Adrenal gland (tissue), 19 donors: Measurements from ENCODE around the gene IGHMBP2. TPM values are rescaled to one million over a fixed set of nuclear protein-coding genes. Genes with fewer than 3 reads are reported as not detected.
A peak's percentile ranks its signal among the peaks of the same experiment; 100 is the strongest.
"Not testable (repeated sequence)": the region's sequence is repeated elsewhere in the genome, so short reads cannot be mapped to it uniquely, and the experiment has no call there.

ENCODE experiments used
- DNase-seq, 7 donors: peaks; one replicate each; pipeline ENCODE4 v3.0.0-alpha.2; 2019 to 2020
- H3K27ac ChIP-seq, 5 donors: fragments of 200-600 bp; sonication (generic) in 4 of 5; 1 replicate in 3 of 5; 2 replicates in 2 of 5; pipeline versions ENCODE4 v1.5.1 to v1.8.0; 2016 to 2020; ENCODE audit warnings: mild to moderate bottlenecking in 1 of 5
- H3K27me3 ChIP-seq: fragments of 200-600 bp; 2 replicates; pipeline ENCODE4 v1.8.0; 2021
- H3K36me3 ChIP-seq, 2 donors: fragments of 200-600 bp; replicated peaks in 1 of 2; 1 replicate in 1 of 2; 2 replicates in 1 of 2; pipeline versions ENCODE4 v1.5.1 to v1.8.0; 2018 to 2022
- H3K4me1 ChIP-seq, 2 donors: fragments of 200-600 bp; replicated peaks in 1 of 2; 1 replicate in 1 of 2; 2 replicates in 1 of 2; pipeline versions ENCODE4 v1.5.1 to v1.8.0; 2018 to 2021
- H3K4me3 ChIP-seq, 4 donors: fragments of 200-600 bp; sonication (generic) in 3 of 4; one replicate each; pipeline ENCODE4 v1.5.1; 2016 to 2018
- H3K9me3 ChIP-seq, 3 donors: fragments of 200-600 bp; sonication (generic) in 1 of 3; replicated peaks in 1 of 3; 1 replicate in 2 of 3; 2 replicates in 1 of 3; pipeline versions ENCODE4 v1.5.1 to v1.8.0; 2016 to 2021
- POLR2A ChIP-seq, 2 donors: fragments of 450-650 bp; IDR thresholded peaks; one replicate each; pipeline ENCODE4 v1.6.1; 2017; ENCODE audit warnings: antibody characterized with exemption in 2 of 2, mild to moderate bottlenecking in 2 of 2, moderate library complexity in 1 of 2
- WGBS, 4 donors: extraction: QIAGEN DNeasy Blood & Tissue Kit in 2 of 4; methylation state at CpG; one replicate each; pipeline versions ENCODE4 v1.1.5 to v1.1.7; 2013 to 2017; 5-methylcytosine and 5-hydroxymethylcytosine counted together
- intact Hi-C, 2 donors: fragments of 100-400 bp; cut with DNase I; formaldehyde crosslinking; loops; one replicate each; pipeline versions ENCODE4 v1.14.1 to v1.15.0; 2022 to 2023
- long read RNA-seq, 10 donors: library from polyadenylated mRNA in 3 of 10; unstranded in 2 of 10; stranded (forward) in 1 of 10; transcript quantifications; one replicate each; pipeline ENCODE4 v2.0.0 and lab custom pipeline, GENCODE V29; 2021 to 2026
- polyA plus RNA-seq, 3 donors: library from polyadenylated mRNA; stranded (reverse); fragments of 200-250 nt in 2 of 3; fragments of 350-450 nt in 1 of 3; fragmentation: Illumina TruSeq in 1 of 3; extraction: RNeasy Lipid Tissue Mini Kit (QIAGEN cat#74804) in 1 of 3; gene quantifications; one replicate each; pipeline ENCODE4 v1.2.3, GENCODE V29; 2013 to 2014
- total RNA-seq, 9 donors: library from RNA; depleted of rRNA in 4 of 9; stranded (reverse); fragments of >200 nt in 4 of 9; fragments of 120-200 nt in 1 of 9; fragmentation: NEBNext Ultra II Directional in 1 of 9; extraction: Animal tissue kit (Norgen Biotek cat#: 25700) in 1 of 9; gene quantifications; one replicate each; pipeline versions ENCODE4 v1.1.0 to v1.2.4, GENCODE V29; 2013 to 2023
- TF ChIP-seq, protein P1 (sequence below), 6 experiments: fragments of 450-650 bp in 4 of 6; fragments of 200-600 bp in 2 of 6; sonication (generic) in 1 of 6; IDR thresholded peaks; 1 replicate in 5 of 6; 2 replicates in 1 of 6; pipeline versions ENCODE4 v1.5.1 to v1.8.0; 2016 to 2021; ENCODE audit warnings: antibody characterized with exemption in 6 of 6, mild to moderate bottlenecking in 2 of 6, moderate library complexity in 1 of 6
- donor health status: healthy with polysubstance abuse.
- donor health status: Bipolar disorder and iron deficiency.
- donor health status: DM: yes; HTN: yes; CAD: no.
- donor health status: DM: no; HTN: no; CAD: no.
- donor health status: DM: no; HTN: no; CAD: no.
- donor health status: DM: yes; HTN: yes; CAD: no.

Gene IGHMBP2
- total RNA-seq (10 to 100 TPM in 7 of 9 donors, 1 to 10 TPM in 2; 7.9 to 21.0 (median 16.1) TPM), polyA plus RNA-seq (10 to 100 TPM in 2 of 3 donors, 1 to 10 TPM in 1; 8.7 to 40.6 (median 29.5) TPM)
- long read RNA-seq, donor 1: 0 reads
- long read RNA-seq, donor 2, partial matches to known transcripts: 0 of 1 reads
- long read RNA-seq, donor 2, other reads (novel, unspliced or antisense): 0 of 1 reads
- long read RNA-seq, donor 3: 0 reads
- long read RNA-seq, donor 4, partial matches to known transcripts: 6 of 8 reads
- long read RNA-seq, donor 4, other reads (novel, unspliced or antisense): 2 of 8 reads
- long read RNA-seq, donor 5, transcript IGHMBP2-201 (15 exons, 3,961 nt): major isoform, 20 of 36 reads
- long read RNA-seq, donor 5, partial matches to known transcripts: 9 of 36 reads
- long read RNA-seq, donor 5, other reads (novel, unspliced or antisense): 7 of 36 reads
- long read RNA-seq, donor 6, partial matches to known transcripts: 4 of 7 reads
- long read RNA-seq, donor 6, other reads (novel, unspliced or antisense): 2 of 7 reads
- long read RNA-seq, donor 7, partial matches to known transcripts: 0 of 1 reads
- long read RNA-seq, donor 7, other reads (novel, unspliced or antisense): 0 of 1 reads
- long read RNA-seq, donor 8, partial matches to known transcripts: 0 of 1 reads
- long read RNA-seq, donor 8, other reads (novel, unspliced or antisense): 0 of 1 reads
- long read RNA-seq, donor 9: 0 reads
- long read RNA-seq, donor 10: 0 reads

- peak within 1 kb of the TSS; percentile 73 to 99 (median 86) for H3K4me3 ChIP-seq
- H3K36me3 ChIP-seq: peaks cover 0 to 17% of the 10 kb centered on the region in 2 donors
- H3K27me3 ChIP-seq: no peaks in the 10 kb centered on the region
- TF ChIP-seq, protein P1, sequence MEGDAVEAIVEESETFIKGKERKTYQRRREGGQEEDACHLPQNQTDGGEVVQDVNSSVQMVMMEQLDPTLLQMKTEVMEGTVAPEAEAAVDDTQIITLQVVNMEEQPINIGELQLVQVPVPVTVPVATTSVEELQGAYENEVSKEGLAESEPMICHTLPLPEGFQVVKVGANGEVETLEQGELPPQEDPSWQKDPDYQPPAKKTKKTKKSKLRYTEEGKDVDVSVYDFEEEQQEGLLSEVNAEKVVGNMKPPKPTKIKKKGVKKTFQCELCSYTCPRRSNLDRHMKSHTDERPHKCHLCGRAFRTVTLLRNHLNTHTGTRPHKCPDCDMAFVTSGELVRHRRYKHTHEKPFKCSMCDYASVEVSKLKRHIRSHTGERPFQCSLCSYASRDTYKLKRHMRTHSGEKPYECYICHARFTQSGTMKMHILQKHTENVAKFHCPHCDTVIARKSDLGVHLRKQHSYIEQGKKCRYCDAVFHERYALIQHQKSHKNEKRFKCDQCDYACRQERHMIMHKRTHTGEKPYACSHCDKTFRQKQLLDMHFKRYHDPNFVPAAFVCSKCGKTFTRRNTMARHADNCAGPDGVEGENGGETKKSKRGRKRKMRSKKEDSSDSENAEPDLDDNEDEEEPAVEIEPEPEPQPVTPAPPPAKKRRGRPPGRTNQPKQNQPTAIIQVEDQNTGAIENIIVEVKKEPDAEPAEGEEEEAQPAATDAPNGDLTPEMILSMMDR (IDR thresholded peaks at IDR 0.05): no peak
- TF ChIP-seq POLR2A (IDR thresholded peaks at IDR 0.05): peak; percentile 60 to 62
- no peaks in the 10 kb centered on the region for H3K9me3 ChIP-seq
- WGBS, 4 donors: 0 to 1% (median 0%) methylated on average over 20 to 78 of the region's 78 CpGs
- peaks cover 0 to 26% of the 10 kb centered on the region in 2 donors for H3K4me1 ChIP-seq
- intact Hi-C loops: no loop called here
- DNase-seq: peak; percentile 81 to 90 (median 83)
- peak within 1 kb of the TSS in 4 of 5 donors; percentile 45 to 87 (median 76) for H3K27ac ChIP-seq
These were observed at the start of gene IGHMBP2, which contains the start of gene MRPL21 for GRCh38 chr11:68903288-68904247. Gene IGHMBP2 (plus strand): TSS chr11:68903891. CDS start chr11:68903953, 62 bp downstream. Gene MRPL21 (minus strand): TSS chr11:68903832. CDS start chr11:68903810, 22 bp downstream.

DNA sequence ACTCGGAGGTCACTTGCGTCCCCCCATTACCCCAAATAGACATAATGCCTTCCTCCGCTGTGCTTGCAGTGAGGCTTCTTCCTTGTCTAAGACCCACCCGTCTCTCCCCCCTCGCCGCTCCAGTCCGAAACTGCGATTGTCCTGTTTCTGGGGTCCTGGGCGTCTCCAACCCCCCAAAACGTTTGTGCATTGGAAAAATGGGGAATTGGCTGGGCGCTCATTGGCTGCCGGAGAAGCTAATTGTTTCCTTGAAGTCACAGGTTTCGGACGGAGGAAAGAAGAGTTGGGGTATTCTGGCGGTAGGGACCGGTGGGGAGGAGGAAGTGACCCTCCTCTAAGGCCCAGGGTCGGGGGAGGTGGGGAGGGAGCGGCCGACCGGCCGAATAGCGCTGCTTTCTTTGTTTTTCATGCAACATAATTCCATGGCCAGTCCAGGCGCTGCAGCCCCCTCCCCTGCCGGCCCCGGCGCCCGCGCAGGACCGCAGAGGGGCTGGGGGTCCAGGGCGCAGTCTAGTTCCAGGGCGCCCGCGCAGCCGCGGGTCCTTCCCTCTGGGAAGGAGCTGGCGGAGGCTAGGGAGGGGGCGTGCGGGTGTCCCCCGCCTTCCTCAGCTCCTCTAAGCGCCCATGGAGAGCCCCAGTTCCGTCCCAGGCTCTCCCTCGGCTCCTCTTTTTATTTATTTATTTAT is 49.3 kb upstream of the IGHMBP2 start:
- H3K36me3 ChIP-seq: no peaks in the 10 kb centered on the region
- H3K27me3 ChIP-seq: no peaks in the 10 kb centered on the region
- no peak overlapping the region for H3K27ac ChIP-seq
- intact Hi-C loops: no loop called here
- no peak for DNase-seq
- no peaks in the 10 kb centered on the region for H3K9me3 ChIP-seq
- 13 to 16% (median 14%) methylated on average over 35 to 42 of the region's 42 CpGs for WGBS, 4 donors
- peak overlapping the region in 1 of 4 donors; percentile 64 for H3K4me3 ChIP-seq
- TF ChIP-seq POLR2A (IDR thresholded peaks at IDR 0.05): no peak
- TF ChIP-seq, protein P1 (IDR thresholded peaks at IDR 0.05): no peak
- H3K4me1 ChIP-seq: peaks cover 5 to 21% of the 10 kb centered on the region in 2 donors

GRCh38 chr11:68855205-68855981 is 48.3 kb upstream of the IGHMBP2 start:
- intact Hi-C loops: no loop called here

DNA sequence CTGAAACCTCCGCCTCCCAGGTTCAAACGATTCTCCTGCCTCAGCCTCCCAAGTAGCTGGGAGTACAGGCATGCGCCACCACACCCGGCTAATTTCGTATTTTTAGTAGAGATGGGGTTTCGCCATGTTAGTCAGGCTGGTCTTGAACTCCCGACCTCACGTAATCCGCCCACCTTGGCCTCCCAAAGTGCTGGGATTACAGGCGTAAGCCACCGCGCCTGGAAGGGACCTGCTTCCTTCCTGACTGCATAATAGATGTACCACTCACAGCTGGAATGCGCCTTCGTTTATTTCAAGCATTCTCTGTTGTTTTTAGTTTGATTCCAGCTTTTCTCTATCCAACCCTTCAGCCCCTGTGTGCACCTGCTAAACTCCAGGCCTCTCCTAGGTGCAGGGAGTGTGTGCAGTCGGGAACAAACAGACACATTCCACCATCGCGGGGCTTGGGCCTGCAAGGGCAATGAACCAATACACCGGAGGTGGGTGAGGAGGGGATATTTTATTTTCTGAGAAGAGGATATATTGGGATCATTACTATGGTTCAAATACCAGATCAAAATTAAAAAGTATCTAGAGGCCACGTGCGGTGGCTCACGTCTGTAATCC is 47.2 kb upstream of the IGHMBP2 start:
- H3K36me3 ChIP-seq, H3K9me3 ChIP-seq, H3K27ac ChIP-seq, H3K4me3 ChIP-seq, intact Hi-C loops, DNase-seq, H3K27me3 ChIP-seq: not testable (repeated sequence)
- WGBS, 4 donors: 90 to 95% (median 91%) methylated on average over 21 of the region's 21 CpGs
- H3K4me1 ChIP-seq: peaks cover 5 to 21% of the 10 kb centered on the region in 2 donors

More at GRCh38 chr11:68855205-68855981, 48.3 kb upstream of the IGHMBP2 start:
- 10 to 51% (median 22%) methylated on average over 12 to 62 of the region's 62 CpGs for WGBS, 4 donors
- H3K27me3 ChIP-seq: no peaks in the 10 kb centered on the region
- H3K4me1 ChIP-seq: peaks cover 5 to 21% of the 10 kb centered on the region in 2 donors
- no peak for TF ChIP-seq POLR2A (IDR thresholded peaks at IDR 0.05)
- TF ChIP-seq, protein P1 (IDR thresholded peaks at IDR 0.05): peak in 2 of 6 experiments; percentile 23 to 30
- H3K9me3 ChIP-seq: no peaks in the 10 kb centered on the region
- H3K27ac ChIP-seq: peak overlapping the region in 3 of 5 donors; percentile 49 to 75 (median 62)
- H3K36me3 ChIP-seq: no peaks in the 10 kb centered on the region
- peak overlapping the region in 2 of 4 donors; percentile 19 to 64 for H3K4me3 ChIP-seq
- peak in 3 of 7 donors; percentile 39 to 61 (median 58) for DNase-seq
